AG04449 (cell line): Measurements from ENCODE around the gene CXCR4.

ENCODE experiments used
- CTCF ChIA-PET: fragments of 350-600 bp; formaldehyde crosslinking; extraction: SDS; loops from one replicate; lab custom pipeline; 2021; ENCODE audit warnings: antibody characterized with exemption; lab: Yijun Ruan, JAX
- POLR2A ChIA-PET: fragments of 400-600, 350-600 bp; formaldehyde crosslinking; extraction: SDS; loops from one replicate; lab custom pipeline; 2020; ENCODE audit warnings: antibody characterized with exemption, inconsistent platforms; lab: Yijun Ruan, JAX
- DNase-seq: peaks from one replicate; pipeline ENCODE4 v3.0.0-alpha.2; 2010; ENCODE audit warnings: low read depth, low spot score
- H3K4me3 ChIP-seq: 2 replicates; pipeline ENCODE4 v1.5.1; 2011; ENCODE audit warnings: low read depth, mild to moderate bottlenecking, control low read depth, low read length
- TF ChIP-seq, protein P1 (sequence below): IDR thresholded peaks from one replicate; pipeline ENCODE4 v1.5.1; 2011; ENCODE audit warnings: mild to moderate bottlenecking, moderate library complexity, low read length, control low read depth, inconsistent platforms; ENCODE audit not compliant: insufficient read depth; ENCODE audit errors: missing control alignments

The CXCR4 gene

DNA sequence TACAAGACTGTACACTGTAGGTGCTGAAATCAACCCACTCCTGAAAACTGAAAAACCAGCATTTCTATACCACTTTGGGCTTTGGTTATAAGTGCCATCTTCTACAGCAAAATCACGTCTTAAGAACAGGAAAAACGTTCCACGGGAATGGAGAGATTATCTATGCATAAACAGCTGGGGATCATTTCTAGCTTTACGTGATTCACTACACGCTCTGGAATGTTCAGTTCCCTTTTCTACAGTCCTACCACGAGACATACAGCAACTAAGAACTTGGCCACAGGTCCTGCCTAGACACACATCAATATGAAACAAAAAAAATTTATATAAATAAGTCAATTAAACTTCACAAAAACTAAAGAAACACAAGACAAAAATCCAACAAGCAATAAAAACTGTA is 3.6 kb downstream of the CXCR4 start:
- no peak overlapping the region for H3K4me3 ChIP-seq
- CTCF ChIA-PET: no interaction called here
- POLR2A ChIA-PET: no interaction called here
- DNase-seq: no peak
- TF ChIP-seq, protein P1, sequence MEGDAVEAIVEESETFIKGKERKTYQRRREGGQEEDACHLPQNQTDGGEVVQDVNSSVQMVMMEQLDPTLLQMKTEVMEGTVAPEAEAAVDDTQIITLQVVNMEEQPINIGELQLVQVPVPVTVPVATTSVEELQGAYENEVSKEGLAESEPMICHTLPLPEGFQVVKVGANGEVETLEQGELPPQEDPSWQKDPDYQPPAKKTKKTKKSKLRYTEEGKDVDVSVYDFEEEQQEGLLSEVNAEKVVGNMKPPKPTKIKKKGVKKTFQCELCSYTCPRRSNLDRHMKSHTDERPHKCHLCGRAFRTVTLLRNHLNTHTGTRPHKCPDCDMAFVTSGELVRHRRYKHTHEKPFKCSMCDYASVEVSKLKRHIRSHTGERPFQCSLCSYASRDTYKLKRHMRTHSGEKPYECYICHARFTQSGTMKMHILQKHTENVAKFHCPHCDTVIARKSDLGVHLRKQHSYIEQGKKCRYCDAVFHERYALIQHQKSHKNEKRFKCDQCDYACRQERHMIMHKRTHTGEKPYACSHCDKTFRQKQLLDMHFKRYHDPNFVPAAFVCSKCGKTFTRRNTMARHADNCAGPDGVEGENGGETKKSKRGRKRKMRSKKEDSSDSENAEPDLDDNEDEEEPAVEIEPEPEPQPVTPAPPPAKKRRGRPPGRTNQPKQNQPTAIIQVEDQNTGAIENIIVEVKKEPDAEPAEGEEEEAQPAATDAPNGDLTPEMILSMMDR: no peak

GRCh38 chr2:136113209-136113971 is 4.6 kb downstream of the CXCR4 start:
- ChIA-PET CTCF (no interaction called here), POLR2A (no interaction called here)

GRCh38 chr2:136112317-136113208 is 5.4 kb downstream of the CXCR4 start:
- CTCF ChIA-PET: no interaction called here
- no peak overlapping the region for H3K4me3 ChIP-seq
- POLR2A ChIA-PET: no interaction called here
- TF ChIP-seq, protein P1: no peak
- DNase-seq: no peak

More at GRCh38 chr2:136113209-136113971, 4.6 kb downstream of the CXCR4 start:
- no peak for DNase-seq
- TF ChIP-seq, protein P1: no peak
- no peak overlapping the region for H3K4me3 ChIP-seq

DNA sequence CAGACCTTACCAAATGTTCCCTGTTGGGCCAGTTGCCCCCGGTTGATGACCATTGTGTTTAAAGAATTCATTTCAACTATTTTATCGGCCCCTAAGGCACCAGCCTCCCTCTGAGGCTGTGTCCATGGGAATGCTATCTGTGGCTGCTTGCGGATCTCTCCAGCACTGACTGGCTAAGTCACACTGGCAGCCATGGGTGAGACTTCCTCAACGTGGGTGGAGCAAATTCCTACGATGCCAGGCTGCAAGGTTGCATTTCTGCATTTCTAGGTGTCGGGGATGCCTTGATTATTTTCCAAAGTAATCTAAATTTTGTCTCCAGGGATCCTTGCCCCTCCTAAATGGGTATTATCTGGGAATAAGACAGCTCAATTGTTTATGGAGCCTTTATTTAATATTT is 6.2 kb downstream of the CXCR4 start:
- TF ChIP-seq, protein P1: no peak
- no peak for DNase-seq
- CTCF ChIA-PET: no interaction called here
- POLR2A ChIA-PET: no interaction called here
- H3K4me3 ChIP-seq: no peak overlapping the region

- ChIA-PET CTCF (no interaction called here), POLR2A (no interaction called here)
- TF ChIP-seq, protein P1: no peak
- DNase-seq: no peak
- H3K4me3 ChIP-seq: no peak overlapping the region
Observed at GRCh38 chr2:136110526-136110925, 7.4 kb downstream of the CXCR4 start.

DNA sequence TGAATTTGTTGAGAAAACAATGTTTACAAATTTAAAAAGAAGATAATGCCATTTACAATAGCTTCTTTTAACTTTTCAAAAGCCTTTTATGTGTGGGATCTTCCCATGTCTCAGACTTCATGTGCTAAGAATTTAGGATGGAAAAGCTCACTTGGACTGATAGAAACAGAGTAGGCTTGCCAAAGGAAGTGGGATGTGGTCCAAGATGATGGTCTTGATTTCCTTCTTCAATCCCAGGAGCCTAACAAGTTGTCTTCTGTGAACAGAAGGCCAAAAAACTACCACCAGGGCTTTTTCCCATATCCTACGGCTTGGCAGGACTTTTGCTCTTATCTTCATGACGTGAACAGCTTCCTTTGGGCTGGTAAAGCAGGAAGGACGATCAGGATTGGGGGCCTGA is 9.5 kb downstream of the CXCR4 start:
- TF ChIP-seq, protein P1: no peak
- no peak for DNase-seq

More for the DNA sequence above, 9.5 kb downstream of the CXCR4 start:
- ChIA-PET CTCF (no interaction called here), POLR2A (no interaction called here)
- no peak overlapping the region for H3K4me3 ChIP-seq
